Fibroblast of skin of scalp (primary cell): ENCODE measurements around the gene MACO1.
"Not testable (repeated sequence)": the region's sequence is repeated elsewhere in the genome, so short reads cannot be mapped to it uniquely, and the experiment has no call there.

Experiments
- DNase-seq: peaks from one replicate; pipeline ENCODE4 v3.0.0-alpha.2; 2013

MACO1 gene

GRCh38 chr1:25423206-25423605 lies 7.5 kb upstream of the MACO1 start:
- DNase-seq, result not testable (repeated sequence)

GRCh38 chr1:25425098-25426085 lies 5.3 kb upstream of the MACO1 start:
- DNase-seq, result no peak

- DNase-seq, result no peak
These were observed 3.0 kb upstream of the MACO1 start for GRCh38 chr1:25427696-25428095.

DNA sequence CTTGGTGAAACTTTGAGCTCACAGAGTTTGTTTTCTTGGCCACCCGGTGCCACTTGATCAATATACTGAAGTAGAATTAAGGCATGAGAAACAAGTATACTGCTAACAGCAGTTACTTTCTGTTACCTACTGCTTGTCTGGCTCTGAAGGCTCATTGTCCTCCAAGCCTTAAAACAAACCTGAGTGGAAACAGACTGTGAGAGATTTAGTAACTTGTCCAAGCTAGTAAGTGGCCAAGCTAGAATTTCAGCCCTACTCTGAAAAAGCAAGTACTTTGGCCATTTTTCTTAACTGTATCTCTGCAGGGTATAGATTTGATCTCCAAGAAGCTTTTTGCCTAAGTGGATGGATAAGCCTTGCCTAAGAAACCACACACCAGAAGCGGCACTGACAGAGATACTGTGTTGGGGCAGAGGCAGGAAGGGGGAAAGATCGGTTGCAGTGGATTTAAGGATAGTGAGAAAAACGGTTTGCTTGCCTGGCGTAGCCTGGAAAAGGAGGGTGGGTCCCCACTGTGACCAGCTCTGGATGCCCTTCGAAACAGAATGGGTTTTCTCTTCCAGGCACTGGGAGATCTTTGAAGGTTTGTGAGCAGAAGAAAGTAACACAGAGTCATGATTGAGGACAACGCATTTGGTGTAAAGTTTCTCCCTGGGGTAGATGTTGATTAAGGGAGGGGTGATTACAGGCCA lies 2.1 kb upstream of the MACO1 start:
- DNase-seq, result no peak

DNA sequence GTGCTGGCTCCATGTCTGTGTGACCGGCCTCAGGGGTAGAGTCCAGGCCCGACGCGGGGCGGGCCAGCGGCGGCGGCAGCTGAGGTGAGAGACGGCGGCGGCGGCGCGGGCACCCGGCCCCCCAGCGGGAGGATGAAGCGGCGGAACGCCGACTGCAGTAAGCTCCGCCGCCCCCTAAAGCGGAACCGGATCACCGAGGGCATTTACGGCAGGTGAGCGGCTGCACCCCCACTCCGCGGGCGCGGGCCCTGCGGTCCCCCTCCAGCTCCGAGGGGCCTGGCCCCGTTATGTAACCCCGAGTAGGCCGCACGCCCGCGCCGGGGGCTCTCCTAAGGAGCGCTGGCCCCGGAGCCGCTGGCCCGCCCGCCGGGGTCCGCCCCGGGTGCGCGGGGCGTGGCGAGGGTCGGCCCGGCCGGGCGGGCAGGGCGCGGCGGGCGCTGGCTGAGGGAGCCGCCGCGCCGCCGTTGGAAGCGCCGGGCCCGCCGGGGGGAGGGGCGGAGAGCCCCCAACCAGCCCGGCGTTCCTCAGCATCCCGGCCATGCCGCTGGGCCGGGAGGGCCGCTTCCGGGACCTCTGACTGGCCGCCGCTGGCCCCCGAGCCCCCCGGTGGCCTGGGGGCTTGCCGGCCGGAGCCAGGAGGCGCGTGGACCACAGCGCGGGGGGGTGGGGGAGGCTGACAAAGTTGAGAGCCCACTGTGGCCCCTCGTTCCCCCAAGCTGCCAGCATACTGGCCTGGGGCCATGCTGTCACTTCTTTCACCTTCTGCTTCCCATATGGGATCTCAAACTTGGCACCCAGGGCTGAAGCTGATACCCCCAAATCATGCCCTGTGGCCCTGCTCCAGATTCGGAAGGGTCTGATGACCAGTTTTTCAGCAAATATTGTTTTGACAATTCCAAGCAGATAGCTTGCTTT lies 527 bp downstream of the MACO1 start:
- DNase-seq, result no peak

DNA sequence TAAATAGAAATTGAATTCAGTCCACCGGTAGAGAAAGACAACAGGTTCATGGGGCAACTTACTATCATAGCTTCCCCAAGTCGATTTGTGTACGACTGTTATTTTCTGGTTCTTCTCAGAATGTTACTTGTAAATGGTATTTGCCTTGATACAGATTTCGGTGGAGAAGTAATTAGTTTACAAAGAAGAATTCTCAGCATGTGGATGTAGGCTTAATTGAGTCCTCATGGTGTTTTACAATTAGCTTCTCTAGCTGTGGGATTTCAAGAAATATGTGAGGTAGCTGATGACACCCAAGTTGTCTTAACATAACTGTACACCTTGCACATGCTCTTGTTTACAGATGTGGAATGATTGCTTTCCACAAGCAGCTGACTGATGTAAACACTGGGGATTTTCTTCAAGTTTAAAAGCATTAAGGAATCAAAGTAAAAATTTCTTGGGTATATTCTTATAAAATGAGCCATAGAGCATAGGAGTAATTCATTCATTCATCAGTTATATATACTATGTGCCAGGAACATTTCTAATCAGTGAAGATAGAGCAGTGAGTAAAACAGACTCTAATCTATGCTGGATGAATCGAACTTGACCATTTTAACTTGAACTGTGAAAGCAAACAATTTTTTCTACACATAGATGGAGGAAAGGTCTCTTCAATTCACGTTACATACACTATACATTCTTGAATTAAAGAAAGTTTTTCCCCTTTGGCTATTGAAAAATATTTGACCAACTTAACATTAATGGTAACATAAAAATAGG lies 1.4 kb downstream of the MACO1 start:
- DNase-seq, result no peak

- no peak for DNase-seq
These were observed 2.2 kb downstream of the MACO1 start for GRCh38 chr1:25432749-25433388.

- no peak for DNase-seq
These were observed 2.9 kb downstream of the MACO1 start for GRCh38 chr1:25433389-25434186.

- DNase-seq, result no peak
These were observed 4.9 kb downstream of the MACO1 start for GRCh38 chr1:25435397-25436108.

DNA sequence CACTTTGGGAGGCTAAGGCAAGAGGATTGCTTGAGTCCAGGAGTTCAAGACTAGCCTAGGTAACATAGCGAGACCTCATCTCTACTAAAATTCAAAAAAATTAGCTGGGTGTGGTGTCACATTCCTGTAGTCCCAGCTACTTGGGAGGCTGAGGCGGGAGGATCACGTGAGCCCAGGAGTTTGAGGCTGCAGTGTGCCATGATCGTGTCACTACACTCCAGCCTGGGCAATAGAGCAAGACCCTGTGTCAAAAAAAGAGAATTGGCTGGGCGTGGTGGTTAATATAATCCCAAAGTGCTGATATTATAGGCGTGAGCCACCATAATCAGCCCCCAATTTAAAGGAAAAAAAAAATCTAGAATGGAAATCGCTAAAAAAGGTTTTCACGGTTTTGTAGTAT lies 7.0 kb downstream of the MACO1 start:
- DNase-seq, result no peak

DNA sequence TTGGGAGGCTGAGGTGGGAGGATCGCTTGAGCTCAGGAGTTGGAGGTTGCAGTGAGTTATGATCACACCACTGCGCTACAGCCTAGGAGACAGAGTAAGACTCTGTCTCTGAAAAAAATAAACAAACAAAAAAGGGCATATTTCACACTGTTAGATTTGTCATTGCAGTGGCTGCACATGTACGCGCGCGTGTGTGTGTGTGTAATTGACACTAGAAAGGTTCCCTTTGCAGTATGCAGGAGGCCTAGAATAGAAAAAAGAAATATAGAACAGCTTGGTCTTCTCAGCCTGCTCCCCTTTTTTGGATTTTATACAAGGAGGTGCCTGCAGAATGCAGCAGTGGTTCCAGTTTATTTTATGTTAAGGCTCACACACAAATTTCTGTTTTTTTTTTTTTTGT lies 8.6 kb downstream of the MACO1 start:
- DNase-seq, result no peak

GRCh38 chr1:25442178-25442577 lies 11.5 kb downstream of the MACO1 start:
- DNase-seq, result no peak

DNA sequence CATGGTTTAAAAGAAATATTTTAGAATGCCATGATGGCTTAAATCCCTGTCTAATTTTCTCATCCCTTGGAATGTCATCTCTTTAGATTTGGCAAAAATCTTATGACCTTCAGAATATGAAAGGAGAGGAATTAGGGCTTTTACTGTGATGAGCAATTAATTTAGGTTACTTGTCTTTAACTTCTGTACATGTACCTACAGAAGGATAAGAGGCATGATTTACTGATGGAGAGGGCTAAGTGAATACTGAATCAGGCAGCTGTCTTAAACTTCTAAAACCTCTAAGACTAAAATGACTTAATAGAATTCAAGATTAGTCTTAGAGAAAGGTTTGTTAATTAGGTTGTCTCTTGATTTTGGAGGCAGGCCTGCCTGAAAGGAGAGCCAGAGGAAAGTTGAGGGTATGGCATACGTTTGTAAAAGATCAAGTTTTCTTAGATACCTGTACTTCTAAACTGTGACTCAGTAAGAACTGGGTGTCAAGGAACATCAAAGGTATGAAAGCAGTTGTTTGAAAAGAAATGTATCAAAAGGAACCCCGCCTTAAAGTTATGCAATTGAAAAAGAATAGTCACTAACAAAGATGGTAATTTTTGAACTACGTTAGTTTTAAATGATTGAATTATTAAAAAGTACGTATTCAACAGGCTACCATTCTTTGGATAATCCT lies 12.5 kb downstream of the MACO1 start:
- DNase-seq, result no peak

- DNase-seq, result not testable (repeated sequence)
These were observed 13.9 kb downstream of the MACO1 start for GRCh38 chr1:25444604-25445003.

- no peak for DNase-seq
These were observed 15.4 kb downstream of the MACO1 start for GRCh38 chr1:25445993-25446538.

GRCh38 chr1:25447547-25447946 lies 16.9 kb downstream of the MACO1 start:
- DNase-seq, result no peak

GRCh38 chr1:25450891-25451290 lies 20.2 kb downstream of the MACO1 start:
- DNase-seq, result peak; percentile 55

GRCh38 chr1:25451908-25452307 lies 21.2 kb downstream of the MACO1 start:
- DNase-seq, result no peak

GRCh38 chr1:25456502-25456901 lies 25.8 kb downstream of the MACO1 start:
- DNase-seq, result no peak
